ENCODE measurements around the gene TTC32. TPM values are rescaled to one million over a fixed set of nuclear protein-coding genes. Genes with fewer than 3 reads are reported as not detected.

The TTC32 gene
- total RNA-seq, 2 experiments from 2014 or later: 14.2 to 17.3 TPM

DNA sequence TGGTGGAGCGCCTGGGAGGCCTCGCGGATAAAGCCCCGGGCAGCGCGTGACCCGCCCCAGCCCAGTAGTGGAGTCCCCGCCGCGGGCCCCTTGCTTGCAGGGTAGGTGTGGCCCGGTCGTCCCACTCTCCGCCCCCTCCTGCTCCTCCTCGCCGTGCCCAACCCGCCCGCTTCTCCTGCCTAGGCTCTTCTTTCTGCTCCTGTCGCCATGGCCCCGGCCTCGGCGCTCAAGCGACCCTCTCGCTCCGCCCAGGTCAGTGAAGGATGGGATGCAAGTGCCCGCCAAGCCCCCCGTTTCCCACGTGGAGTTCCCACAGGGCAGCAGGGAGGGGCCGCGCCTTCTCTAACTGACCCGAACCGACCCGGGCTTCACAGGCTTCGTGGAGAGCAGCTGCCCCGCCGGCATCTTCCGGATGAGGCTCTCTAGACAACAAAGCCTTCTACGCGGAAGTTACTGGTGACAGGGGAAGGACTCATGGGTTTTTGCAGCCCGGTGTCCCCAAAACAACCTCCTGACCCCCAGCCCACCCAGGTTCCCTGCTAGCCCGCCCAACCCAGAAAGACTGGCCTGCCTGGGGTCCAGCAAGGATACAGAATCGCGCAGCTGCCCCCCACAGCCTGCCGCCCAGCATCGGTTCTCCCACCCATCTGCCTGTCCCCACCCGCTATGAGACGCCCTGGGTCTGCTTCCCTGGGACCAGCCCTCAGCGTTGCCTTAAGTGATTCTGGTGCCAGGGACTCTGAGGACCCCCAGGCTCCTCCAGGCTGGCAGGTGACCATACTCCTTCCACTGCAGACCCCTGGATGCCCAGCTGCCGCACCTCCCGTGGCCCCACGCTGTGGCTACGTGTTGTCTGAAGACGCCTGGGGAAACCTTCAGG is 32.8 kb downstream of the TTC32 start:
- Mint-ChIP-seq H3K27me3 (no peaks in the 10 kb centered on the region), H3K36me3 (no peaks in the 10 kb centered on the region), H3K9me3 (no peaks in the 10 kb centered on the region), H3K27ac (peak overlapping the region; percentile 75), H3K4me1 (ENCODE audit: low read depth) (peaks cover 21% of the 10 kb centered on the region), H3K4me3 (peak overlapping the region; percentile 84)
- peak; percentile 70 for DNase-seq
- POLR2A ChIA-PET: interaction anchor here (0.8 to 1.7 kb wide), 2 partner anchors 31 to 183 kb away, joined by 3 to 4 read pairs; no protein-coding TSS in a partner anchor
- intact Hi-C loops (cut with micrococcal nuclease): loop anchor here (2.0 to 5.0 kb wide), 4 partner anchors 32 to 1432 kb away; partner anchors contain the start of gene TTC32
- CTCF ChIA-PET: no interaction called here

DNA sequence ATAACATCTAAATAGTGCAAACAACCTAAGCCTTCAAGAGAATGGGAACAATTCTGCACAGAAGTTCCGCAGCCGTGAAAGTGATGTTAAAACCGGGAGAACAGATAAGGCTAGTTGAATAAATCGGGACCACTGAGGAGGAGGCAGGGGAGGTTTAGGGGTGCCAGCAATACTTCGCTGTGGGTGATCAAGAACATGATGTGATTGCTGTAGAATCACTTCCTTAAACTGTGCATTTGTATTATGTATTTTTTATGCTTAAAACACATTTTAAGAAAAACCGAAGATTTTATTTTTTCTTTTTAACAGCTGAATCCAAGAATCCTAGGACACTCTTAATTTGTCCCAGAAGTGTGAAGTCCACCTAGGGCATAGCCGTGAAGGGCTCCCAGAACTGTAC is 33.6 kb downstream of the TTC32 start:
- DNase-seq: no peak
- peak overlapping the region; percentile 84 for H3K4me3 Mint-ChIP-seq
- no peaks in the 10 kb centered on the region for H3K9me3 Mint-ChIP-seq
- no peaks in the 10 kb centered on the region for H3K36me3 Mint-ChIP-seq
- H3K27me3 Mint-ChIP-seq: no peaks in the 10 kb centered on the region
- ChIA-PET CTCF (no interaction called here), POLR2A (interaction anchor here (1.7 kb wide), 1 partner anchor 32 kb away, joined by 4 read pairs; no protein-coding TSS in a partner anchor)
- H3K27ac Mint-ChIP-seq: no peak overlapping the region
- H3K4me1 Mint-ChIP-seq (ENCODE audit: low read depth): peaks cover 21% of the 10 kb centered on the region
- intact Hi-C loops (cut with micrococcal nuclease): loop anchor here (2.0 to 5.0 kb wide), 4 partner anchors 33 to 1431 kb away; partner anchors contain the start of gene TTC32

DNA sequence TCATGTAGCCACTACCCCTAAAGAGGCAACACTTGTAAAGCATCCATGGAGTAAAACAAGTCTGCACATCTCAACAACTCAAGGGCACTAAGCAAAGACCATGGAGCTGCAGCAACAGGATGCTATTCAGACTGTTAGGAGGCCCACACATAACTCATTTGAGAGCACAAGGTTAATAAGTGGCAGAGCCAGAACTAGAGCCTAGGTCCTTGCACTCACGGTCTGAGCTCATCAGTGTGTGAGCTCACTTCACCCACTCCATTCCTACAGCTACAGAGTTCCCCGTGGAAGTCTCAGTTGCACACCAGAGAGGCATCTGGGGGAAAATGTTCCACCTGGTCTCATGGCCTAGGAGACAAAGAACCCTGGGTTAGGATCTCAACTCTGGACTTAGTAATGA is 35.0 kb downstream of the TTC32 start:
- no peak for DNase-seq
- H3K27ac Mint-ChIP-seq: no peak overlapping the region
- POLR2A ChIA-PET: no interaction called here
- no peaks in the 10 kb centered on the region for H3K9me3 Mint-ChIP-seq
- intact Hi-C loops (cut with micrococcal nuclease): loop anchor here (5.0 kb wide), 2 partner anchors 1329 to 1429 kb away; no protein-coding TSS in a partner anchor
- H3K27me3 Mint-ChIP-seq: peaks cover 1% of the 10 kb centered on the region
- no peak overlapping the region for H3K4me3 Mint-ChIP-seq
- CTCF ChIA-PET: interaction anchor here (0.9 to 1.0 kb wide), 2 partner anchors 12 to 96 kb away, joined by 3 read pairs; no protein-coding TSS in a partner anchor
- peaks cover 21% of the 10 kb centered on the region for H3K4me1 Mint-ChIP-seq (ENCODE audit: low read depth)
- H3K36me3 Mint-ChIP-seq: no peaks in the 10 kb centered on the region

DNA sequence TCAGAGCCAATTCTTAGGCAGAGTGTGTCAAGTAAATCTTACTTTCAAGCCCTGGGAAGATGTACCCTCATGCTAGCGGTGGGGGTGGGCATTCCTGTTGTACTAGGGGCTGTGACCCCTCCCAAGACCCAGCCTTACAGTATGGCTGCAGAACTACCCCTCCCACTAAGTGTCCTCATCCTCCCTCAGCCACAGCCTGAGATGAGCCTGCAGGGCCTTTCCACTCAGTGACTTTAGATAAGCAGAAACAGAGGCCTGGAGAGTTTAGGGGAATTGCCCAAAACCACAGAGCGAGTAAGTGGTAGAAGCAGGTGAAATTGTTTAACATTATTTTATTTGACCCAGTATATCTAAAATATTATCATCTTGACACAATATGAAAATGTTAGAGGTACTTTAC is 36.6 kb downstream of the TTC32 start:
- peaks cover 19% of the 10 kb centered on the region for H3K4me1 Mint-ChIP-seq (ENCODE audit: low read depth)
- H3K27me3 Mint-ChIP-seq: peaks cover 1% of the 10 kb centered on the region
- no peaks in the 10 kb centered on the region for H3K36me3 Mint-ChIP-seq
- H3K4me3 Mint-ChIP-seq: no peak overlapping the region
- intact Hi-C loops (cut with micrococcal nuclease): loop anchor here (5.0 kb wide), 2 partner anchors 1328 to 1428 kb away; no protein-coding TSS in a partner anchor
- POLR2A ChIA-PET: no interaction called here
- CTCF ChIA-PET: interaction anchor here (0.6 to 3.9 kb wide), 7 partner anchors 35 to 1477 kb away, joined by 3 to 24 read pairs (median 3); no protein-coding TSS in a partner anchor
- H3K9me3 Mint-ChIP-seq: no peaks in the 10 kb centered on the region
- no peak overlapping the region for H3K27ac Mint-ChIP-seq
- DNase-seq: no peak

DNA sequence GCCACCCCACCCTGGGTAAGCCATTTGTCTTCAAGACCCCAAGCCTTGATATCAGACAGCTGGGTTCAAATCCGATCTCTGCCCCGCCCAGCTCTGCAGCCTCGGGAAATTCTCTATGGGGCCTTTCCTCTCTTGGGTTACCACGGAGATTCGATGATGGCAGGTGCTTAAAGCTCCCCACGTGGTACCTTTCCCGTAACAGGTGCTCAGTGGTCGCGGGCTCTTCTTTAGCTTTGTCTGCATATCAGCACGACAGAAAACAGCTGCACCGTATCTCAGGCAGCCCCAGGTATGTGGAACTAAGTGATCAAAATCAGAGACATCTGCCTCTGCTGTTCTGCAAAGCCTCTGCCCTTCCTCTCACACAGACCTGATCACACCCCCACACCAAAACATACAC is 37.4 kb downstream of the TTC32 start:
- intact Hi-C loops (cut with micrococcal nuclease): no loop called here
- Mint-ChIP-seq H3K27me3 (peaks cover 1% of the 10 kb centered on the region), H3K4me1 (ENCODE audit: low read depth) (peaks cover 12% of the 10 kb centered on the region), H3K9me3 (no peaks in the 10 kb centered on the region), H3K4me3 (no peak overlapping the region), H3K36me3 (no peaks in the 10 kb centered on the region), H3K27ac (no peak overlapping the region)
- POLR2A ChIA-PET: no interaction called here
- CTCF ChIA-PET: interaction anchor here (0.9 to 3.9 kb wide), 11 partner anchors 8 to 1476 kb away, joined by 3 to 24 read pairs (median 3); no protein-coding TSS in a partner anchor
- no peak for DNase-seq

DNA sequence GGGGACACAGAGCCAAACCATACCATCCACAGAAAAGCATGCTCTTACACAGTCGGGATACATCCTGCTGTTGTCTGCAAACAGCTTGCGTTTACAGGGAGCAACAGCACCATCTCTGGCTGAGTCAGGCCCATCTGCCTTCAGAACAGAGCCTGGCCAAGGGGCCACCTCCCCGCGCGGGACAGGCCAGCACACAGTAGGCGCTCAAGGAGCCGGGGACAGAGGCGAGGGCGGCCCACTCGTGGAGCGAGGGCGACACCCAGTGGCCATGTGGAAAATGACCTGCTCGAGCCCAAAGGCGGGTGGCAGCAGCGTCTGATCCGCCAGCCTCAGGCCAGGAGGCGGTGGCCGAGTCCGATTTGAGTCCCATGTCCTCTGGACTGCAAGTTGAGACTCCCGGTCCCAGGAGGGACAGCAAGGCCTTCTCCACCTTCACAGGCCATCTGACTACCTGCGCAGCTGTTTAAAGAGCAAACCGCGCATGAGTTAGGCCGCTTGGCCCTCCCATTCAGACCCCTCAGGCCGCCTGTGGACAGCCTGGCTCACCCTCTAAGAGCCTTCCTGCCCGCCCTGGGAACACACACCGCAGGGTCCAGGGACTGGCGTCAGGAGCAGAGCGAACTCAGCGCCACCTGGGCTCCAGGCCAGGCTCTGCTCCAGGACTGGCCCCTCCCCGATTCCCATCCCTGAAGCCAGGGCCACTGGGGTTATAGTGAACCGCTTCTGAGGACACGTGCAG is 38.3 kb downstream of the TTC32 start:
- Mint-ChIP-seq H3K9me3 (no peaks in the 10 kb centered on the region), H3K4me3 (no peak overlapping the region), H3K27me3 (peaks cover 1% of the 10 kb centered on the region), H3K4me1 (ENCODE audit: low read depth) (peaks cover 5% of the 10 kb centered on the region), H3K27ac (no peak overlapping the region), H3K36me3 (no peaks in the 10 kb centered on the region)
- ChIA-PET POLR2A (no interaction called here), CTCF (interaction anchor here (0.6 to 3.9 kb wide), 14 partner anchors 9 to 1475 kb away, joined by 3 to 24 read pairs (median 4); no protein-coding TSS in a partner anchor)
- DNase-seq: peak; percentile 76
- intact Hi-C loops (cut with micrococcal nuclease): loop anchor here (1.0 kb wide), 3 partner anchors 513 to 1343 kb away; no protein-coding TSS in a partner anchor

DNA sequence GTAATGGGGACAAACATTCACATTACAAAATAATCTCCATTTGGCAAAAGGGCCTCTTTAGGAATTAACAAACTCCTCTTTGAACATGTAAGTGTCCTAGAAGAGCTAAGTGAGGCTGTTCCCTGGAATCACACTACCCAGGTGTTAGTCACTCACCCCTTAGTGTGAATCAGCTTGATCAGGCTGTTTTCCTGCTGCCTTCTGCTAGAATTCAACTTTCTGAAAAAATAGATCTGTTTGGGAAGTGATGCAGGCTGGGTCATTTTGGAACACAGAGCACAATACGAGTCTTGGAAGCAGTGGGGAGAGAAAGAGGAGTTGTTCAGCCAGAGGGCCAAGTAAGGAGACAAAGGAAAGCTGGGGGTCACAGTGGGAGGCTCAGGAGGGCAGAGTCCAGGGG is 40.0 kb downstream of the TTC32 start:
- Mint-ChIP-seq H3K27ac (no peak overlapping the region), H3K9me3 (no peaks in the 10 kb centered on the region), H3K4me1 (ENCODE audit: low read depth) (no peaks in the 10 kb centered on the region), H3K36me3 (no peaks in the 10 kb centered on the region), H3K4me3 (no peak overlapping the region), H3K27me3 (peaks cover 4% of the 10 kb centered on the region)
- intact Hi-C loops (cut with micrococcal nuclease): no loop called here
- DNase-seq: no peak
- ChIA-PET POLR2A (no interaction called here), CTCF (interaction anchor here (2.5 to 3.9 kb wide), 2 partner anchors 1112 to 1341 kb away, joined by 9 to 24 read pairs; no protein-coding TSS in a partner anchor)

DNA sequence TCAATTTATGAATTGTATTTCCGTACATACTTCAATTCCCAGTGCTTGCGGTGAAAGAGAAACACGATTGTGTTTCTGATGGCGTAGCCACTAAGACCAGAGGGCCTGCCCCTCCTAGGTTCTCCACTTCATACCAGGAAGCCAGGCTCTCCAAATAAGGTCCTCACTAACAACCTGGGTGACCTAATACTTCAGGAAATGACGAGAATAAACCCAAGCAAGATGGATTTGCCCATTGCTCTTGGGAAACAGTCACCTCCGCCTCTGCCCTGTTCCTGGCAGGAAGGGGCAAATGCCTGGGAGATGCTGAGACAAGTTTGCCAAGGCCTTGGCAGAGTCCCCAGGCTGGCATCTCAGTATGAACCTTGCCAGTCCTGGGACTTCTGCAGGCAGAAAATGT is 41.8 kb downstream of the TTC32 start:
- CTCF ChIA-PET: no interaction called here
- no peaks in the 10 kb centered on the region for H3K4me1 Mint-ChIP-seq (ENCODE audit: low read depth)
- no peaks in the 10 kb centered on the region for H3K36me3 Mint-ChIP-seq
- no peak overlapping the region for H3K4me3 Mint-ChIP-seq
- DNase-seq: no peak
- H3K27me3 Mint-ChIP-seq: peaks cover 4% of the 10 kb centered on the region
- H3K9me3 Mint-ChIP-seq: no peaks in the 10 kb centered on the region
- intact Hi-C loops (cut with micrococcal nuclease): no loop called here
- POLR2A ChIA-PET: no interaction called here
- no peak overlapping the region for H3K27ac Mint-ChIP-seq

DNA sequence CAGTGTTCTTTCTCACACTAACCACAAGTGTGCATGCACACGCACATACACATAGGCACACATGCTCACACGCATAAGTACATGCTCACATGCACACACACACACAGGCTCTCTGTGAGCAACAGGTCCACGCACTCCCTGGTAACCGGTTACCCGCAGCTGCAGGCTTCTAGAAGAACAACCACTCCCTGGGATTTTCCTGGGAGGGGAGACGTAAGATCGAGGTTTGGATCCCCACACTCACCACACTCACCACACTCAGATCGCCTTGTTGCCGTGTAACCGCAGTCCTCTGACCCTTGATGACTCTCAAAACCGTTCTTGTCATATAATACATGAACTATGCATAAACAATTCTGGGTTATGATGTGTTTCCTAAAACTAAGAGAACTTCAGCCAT is 42.2 kb downstream of the TTC32 start:
- CTCF ChIA-PET: no interaction called here
- Mint-ChIP-seq H3K4me1 (ENCODE audit: low read depth) (no peaks in the 10 kb centered on the region), H3K36me3 (no peaks in the 10 kb centered on the region), H3K27me3 (peaks cover 4% of the 10 kb centered on the region), H3K9me3 (no peaks in the 10 kb centered on the region), H3K27ac (no peak overlapping the region), H3K4me3 (no peak overlapping the region)
- intact Hi-C loops (cut with micrococcal nuclease): no loop called here
- POLR2A ChIA-PET: no interaction called here
- DNase-seq: no peak

DNA sequence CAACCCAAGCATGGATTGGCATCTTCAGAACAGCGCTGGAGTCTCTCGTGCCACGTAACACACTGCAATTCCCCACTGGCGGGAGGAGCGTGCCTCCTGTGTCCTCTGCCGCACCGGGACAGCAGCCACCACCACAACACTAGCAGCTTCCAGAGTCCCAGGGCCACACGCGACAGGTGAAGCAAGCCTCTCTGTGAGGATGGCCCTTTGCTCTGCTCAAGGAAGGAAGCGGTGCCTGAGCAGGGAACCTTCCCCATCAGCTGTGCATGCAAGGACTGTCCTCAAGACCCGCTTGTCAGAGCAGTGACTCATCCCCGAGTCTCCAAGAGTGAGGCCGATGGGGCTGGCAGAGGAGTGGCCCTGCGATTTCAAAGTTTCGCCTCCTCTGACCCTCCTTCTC is 44.0 kb downstream of the TTC32 start:
- Mint-ChIP-seq H3K9me3 (no peaks in the 10 kb centered on the region), H3K4me1 (ENCODE audit: low read depth) (no peaks in the 10 kb centered on the region), H3K36me3 (no peaks in the 10 kb centered on the region), H3K27ac (no peak overlapping the region), H3K4me3 (no peak overlapping the region), H3K27me3 (peaks cover 3% of the 10 kb centered on the region)
- no peak for DNase-seq
- ChIA-PET CTCF (interaction anchor here (1.1 kb wide), 1 partner anchor 1337 kb away, joined by 3 read pairs; no protein-coding TSS in a partner anchor), POLR2A (no interaction called here)
- intact Hi-C loops (cut with micrococcal nuclease): no loop called here

DNA sequence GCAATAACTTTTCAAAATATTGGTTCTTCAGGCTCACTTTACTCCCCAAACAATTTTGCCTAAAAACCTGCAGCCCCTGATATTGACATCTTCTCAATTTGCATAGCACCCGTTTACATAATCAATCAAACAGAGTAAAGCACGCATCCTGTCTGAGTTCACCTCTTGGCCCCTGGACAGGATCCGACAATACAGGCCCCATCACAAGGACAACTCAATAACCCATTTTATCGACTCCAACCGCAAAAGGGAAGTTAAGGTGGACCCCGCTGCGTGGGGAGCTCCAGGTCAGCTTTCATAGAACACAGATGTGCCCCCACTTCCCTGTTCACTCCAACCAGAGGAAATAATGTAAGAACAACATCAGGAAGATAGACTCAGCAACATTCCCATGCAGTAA is 44.7 kb downstream of the TTC32 start:
- Mint-ChIP-seq H3K4me1 (ENCODE audit: low read depth) (no peaks in the 10 kb centered on the region), H3K4me3 (no peak overlapping the region), H3K27me3 (peaks cover 3% of the 10 kb centered on the region), H3K9me3 (no peaks in the 10 kb centered on the region), H3K27ac (no peak overlapping the region), H3K36me3 (no peaks in the 10 kb centered on the region)
- CTCF ChIA-PET: no interaction called here
- intact Hi-C loops (cut with micrococcal nuclease): no loop called here
- DNase-seq: no peak
- POLR2A ChIA-PET: no interaction called here

Data from activated CD4-positive, alpha-beta memory T cell treated with anti-CD3 and anti-CD28 coated beads for 36 hours (primary cell).